Stimulated activated CD4-positive, alpha-beta T cell treated with anti-CD3 and anti-CD28 coated beads, Interleukin-12 subunit alpha, Interleukin-12 subunit beta, amount 100 ng/mL, for 24 hours (primary cell): ENCODE measurements around the gene HOXD13.

Experiments used
- DNase-seq, 2 experiments: peaks; one replicate each; pipeline ENCODE4 v3.0.0-alpha.2; 2020; ENCODE audit warnings: low read depth in 2 of 2

Gene HOXD13

DNA sequence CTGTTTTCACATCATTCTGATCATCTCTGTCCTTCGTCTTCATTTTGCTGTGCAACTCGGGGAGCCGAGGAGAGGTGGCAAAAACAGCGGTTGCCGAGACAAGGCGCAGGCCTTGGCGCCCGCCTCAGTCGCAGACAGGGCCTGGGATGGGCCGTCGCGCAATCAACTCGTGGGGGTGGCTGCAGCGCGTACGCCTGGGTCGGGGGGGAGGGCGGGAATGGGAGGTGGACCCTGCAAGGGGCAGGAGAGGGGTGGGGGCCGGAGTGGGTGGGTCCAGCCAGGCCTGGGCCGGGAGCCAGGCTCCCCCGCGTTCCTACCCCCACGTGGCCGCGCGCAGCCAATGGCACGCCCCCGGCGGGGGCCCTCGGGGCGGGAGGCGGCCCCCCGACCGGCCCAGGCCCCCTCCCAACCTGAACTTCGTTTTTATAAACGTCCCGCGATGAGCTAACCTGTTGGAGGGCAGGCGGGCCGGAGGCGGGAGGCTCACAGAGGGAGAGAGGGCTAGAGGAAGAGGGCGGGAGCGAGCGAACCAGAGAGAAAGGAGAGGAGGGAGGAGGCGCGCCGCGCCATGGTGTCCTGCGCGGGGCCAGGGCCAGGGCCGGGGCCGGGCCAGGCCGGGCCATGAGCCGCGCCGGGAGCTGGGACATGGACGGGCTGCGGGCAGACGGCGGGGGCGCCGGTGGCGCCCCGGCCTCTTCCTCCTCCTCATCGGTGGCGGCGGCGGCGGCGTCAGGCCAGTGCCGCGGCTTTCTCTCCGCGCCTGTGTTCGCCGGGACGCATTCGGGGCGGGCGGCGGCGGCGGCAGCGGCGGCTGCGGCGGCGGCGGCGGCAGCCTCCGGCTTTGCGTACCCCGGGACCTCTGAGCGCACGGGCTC, at the start of gene HOXD13:
HOXD13 (plus strand) TSS at position 452 of the 875 bp plus-strand sequence; CDS start at position 622, 170 bp downstream.
- no peak for DNase-seq

DNA sequence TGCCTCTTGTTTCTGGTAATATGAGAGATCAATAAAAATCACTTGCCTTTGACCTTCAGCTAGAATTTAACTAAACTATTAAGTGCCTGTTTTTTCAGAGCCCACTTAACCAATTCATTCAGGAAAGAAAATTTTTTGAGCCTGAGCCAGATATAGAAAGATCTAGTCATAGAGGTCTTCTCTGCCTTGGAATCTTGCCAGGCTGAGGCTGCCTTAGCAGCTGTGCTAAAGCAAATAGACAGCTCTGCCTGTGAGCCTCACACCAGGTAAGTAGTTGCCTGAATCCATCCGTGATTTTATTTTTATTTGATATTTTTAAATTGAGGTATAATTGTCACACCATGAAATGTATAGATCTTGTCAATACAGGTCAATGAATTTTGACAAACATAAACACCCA, 36.1 kb upstream of the HOXD13 start:
- DNase-seq, result no peak

DNA sequence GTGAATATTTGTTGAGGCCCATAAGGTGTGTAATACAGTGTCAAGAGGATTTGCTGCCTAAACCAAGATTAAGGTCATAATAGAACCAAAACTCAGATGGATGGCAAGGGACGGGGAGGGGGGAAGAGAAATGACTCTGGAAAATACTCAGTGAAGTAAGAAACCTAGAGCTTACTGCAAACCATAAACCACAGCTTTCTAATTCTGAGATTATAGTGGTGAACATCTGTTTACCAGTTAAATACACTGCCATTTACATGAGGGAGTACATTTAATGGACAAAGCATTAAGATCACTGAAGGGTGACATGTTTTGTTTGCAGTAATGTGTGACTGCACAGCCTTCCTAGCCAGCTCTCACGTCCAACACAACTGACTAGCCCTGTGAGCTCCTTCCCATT, 28.6 kb upstream of the HOXD13 start:
- no peak for DNase-seq

DNA sequence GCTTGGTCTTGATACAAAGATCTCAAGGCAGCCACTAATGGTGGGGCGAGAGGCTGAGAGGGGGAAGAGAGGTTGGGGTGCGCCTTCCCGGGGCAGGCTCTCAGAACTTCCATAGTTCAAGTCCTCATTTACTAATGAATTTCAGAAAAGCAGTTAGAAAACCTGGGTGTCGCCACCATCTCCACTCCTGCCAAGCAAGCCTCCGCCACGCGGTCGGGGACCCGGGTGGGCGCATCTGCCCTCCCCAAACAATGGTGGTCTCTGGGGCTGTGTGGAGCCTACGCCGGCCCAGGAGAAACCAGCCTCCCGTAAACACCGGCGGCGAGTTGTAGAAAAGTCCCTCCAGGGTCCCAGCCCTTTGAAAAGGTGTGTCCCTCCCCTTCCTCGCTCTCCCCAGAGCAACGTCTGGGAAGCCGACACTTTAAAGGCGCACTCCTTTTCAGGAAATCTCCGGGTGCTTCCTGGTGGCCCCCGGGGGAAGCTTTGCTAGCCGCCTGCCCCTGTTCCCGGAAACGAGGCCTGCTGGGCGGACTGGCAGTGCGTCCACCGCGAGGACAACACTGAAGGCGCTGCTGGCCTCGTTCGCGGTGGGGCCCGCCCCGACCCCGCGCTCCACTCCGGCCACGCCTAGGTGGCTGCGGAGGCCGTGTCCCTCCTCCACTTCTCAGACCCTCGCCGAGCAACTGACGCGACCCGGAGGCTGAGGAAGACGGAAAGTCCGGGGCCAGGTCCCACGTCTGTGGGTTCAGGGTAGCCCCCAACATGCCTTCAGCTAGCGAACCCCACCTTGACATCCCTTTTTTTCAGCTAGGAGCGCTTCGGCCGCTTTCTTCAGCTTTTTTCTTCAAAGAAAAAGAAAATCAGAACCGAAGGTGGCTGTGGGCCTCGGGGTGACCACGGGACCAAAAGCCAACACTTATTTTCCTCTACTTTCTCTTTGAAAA, 25.6 kb upstream of the HOXD13 start:
- DNase-seq, result no peak

DNA sequence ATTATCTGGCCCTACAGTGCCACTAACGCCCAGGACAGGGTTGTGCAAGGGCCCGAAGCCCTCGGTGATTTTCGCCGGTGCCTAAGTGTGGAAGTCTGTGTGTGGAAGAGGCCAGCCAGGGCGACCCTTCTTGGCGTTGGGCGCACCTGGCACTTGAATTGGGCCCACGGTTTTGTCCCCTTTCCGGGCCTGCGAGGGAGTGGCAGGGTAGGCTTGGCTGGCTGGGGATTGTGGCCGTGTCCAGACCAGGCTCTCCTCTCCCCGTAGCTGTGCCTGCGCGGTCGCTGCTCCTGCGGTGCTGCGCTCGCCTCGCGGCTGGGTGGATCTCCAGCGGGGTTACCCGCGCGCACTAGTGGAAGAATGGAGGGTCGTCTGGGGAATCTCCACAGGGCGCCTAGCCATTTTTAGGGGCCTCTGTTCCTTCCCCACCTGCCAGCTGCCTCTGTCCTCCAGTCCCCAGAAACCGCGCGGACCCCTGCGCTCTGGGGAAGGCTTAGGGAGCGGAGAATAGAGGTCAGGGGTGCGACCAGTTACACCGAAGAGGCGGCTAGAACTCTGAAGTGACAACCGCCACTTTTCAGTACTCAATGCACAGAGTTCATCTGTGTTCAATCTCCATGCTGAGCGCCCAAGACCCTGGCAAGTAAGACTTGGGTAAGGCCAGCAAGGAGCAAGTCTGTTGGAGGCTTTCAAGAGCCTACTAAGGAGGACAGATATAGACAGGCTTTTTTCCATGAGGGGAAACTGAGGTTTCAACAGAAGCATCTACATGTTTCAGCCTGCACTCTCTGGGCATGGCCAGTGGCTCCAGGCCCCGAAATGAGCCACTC, 24.7 kb upstream of the HOXD13 start:
- DNase-seq, result no peak

DNA sequence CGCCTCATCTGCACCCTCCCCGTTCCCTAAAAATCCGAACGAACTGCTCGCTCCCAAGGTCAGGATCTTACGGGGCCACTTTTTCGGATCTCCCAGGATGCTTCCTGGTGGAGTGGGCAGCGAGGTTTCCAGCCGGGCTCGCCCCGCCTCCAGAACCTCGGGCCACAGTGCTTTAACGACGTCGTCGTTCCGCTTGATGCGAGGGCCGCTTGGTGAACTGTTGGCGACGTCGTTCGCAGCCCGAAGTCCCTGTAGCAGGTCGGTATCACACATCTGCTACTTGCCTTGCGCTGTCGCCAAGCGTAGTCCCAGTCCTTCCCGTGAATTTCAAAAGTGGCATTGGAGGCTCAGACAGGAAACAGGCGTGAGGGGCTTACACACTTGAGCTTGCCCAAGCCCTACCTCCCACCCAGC, 24.1 kb upstream of the HOXD13 start:
- no peak for DNase-seq

DNA sequence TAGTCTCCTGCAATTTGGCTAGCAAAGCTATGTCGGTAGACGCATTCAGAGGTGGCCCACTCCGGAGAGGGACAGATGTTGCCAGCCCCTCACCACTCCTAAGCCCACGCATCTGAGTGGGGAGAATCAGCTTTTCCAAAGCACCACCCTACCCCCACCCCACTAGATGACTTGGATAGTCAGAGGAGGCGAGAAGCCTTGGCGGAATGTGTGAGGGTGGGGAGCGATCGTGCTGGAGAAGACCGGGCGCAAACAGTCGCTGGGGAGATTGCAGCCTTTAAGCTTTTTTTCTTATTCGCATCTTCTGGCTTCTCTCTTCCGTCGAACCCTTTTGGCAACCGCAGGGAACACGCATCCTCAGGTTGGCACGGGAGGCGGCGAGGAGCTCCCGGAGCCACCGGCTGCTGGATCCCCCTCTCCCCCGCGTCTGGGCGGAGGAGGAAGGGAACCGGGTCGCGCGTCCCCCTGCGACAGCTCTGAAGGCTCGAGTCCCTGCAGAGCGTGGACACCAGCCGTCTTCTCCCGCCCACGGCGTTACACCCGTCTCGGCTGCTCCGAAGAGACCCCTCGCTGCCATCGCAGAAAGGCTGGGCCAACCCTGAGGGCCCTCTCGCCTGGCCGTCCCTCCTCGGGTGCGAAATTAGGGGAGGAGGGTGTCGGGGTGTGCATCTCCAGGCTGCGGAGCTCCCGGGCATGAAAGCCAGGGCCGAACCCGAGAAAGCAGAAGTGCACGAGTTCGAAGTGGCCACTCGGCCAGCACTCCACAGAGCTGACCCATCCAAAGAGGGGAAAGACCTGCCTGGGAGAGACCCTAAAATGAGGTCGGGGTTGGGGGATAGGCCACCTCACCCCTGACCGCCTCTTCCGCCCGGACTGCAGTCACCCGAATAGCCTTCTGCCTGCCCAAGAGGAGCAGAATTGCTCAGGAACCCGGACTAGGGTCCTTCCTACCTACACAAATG, 20.9 kb upstream of the HOXD13 start:
- no peak for DNase-seq

DNA sequence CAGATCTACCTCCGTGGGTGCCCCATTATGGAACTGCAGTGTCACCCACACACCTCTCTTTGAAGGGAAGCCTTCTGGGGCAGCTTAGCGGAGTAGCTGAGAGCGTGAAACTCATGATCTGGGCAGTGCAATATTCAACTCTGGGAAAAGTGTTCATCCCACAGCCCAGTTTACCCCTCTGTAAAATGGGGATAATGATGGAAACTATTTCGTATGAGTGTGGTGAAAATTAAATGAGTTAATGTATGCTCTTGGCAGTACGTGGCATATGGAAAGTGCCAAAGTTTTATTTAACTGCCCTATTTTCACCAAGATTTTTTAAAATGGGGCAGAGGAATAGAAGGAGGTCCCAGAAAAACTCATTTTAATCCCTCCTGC, 20.2 kb upstream of the HOXD13 start:
- no peak for DNase-seq

DNA sequence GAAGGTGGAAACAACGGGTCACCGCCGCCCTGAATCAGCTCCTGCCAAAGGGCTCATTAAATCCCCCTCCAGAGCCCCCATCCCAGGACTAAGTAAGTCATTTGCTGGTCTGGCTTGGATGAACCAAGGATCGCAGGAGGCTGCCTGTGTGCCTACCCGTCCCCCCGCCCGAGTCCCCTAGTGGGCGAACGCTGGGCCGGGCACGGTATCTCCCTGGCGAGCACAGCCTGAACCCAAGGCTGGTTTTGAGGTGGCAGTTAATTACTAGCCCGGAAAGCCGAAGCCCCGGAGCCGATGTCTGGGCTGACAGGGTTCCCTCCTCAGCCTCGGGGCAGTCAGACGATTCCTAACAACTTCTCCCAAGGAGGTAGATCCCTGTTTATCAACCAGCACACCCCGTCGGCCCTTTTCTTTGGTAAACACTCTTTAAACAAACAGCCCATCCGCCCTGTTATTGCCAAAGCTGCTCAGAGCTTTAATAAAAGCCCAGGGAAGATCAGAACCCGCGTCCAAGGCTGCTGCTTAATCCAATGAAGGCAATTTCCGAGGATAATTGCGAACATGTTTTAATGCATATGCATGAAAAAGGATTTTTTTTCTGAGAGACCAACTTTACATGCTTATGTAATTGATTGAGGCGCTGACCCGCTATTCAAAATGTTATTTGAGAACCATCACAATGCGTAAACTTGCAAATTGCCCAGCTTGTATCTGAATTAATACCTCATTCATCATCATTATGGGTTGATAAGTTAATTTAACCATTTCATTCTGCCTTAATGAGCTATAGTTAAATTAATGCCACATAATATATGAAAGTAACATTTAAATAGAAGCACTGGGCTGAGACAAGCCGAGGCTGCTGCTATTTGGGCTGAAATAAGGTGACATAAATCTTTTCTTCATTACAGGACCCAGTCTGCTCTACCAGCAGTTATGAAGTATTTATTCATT, 19.3 kb upstream of the HOXD13 start:
- no peak for DNase-seq

DNA sequence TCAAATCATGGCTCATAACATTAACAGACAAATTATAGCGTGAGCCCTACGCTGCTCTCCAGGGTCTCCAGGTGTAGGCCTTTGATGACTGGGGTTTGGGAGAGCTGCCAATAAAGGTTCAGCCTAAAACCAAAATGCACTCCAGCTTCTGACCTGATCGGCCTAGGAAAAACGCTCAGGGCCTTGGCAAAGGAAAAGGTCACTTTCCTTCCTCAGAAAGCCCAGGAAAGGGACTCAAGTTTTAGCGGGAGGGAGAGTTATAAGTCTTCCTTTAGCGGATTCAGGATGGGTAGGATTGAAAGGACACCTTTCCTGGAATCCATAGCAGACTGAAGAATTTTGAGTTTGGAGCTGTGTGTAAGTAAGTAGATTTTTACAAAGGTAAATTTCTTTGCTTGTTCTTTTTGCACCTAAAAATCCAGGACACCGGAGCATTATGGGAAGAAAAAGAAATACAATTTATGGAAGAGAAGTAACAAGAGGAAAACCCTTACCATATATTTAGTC, 17.5 kb upstream of the HOXD13 start:
- DNase-seq, result no peak

DNA sequence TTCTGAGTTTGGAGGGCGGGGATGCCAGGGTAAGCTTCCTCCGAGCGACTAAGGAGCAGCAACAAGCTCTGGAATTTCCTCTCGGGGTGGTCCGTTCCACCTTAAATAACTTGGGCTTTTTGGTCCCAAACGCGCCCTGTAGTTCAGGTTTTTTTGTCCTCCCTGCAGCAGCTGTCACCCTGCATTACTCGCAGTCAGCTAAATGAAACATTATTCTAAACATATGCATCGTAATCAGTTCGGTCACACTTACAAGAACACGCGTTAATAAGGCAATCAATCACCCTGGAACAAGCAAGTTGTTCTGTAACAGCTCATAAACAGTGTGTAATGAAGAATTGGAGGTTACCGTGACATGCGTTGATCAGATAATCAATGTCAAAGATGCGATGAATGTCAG, 17.0 kb upstream of the HOXD13 start:
- no peak for DNase-seq

DNA sequence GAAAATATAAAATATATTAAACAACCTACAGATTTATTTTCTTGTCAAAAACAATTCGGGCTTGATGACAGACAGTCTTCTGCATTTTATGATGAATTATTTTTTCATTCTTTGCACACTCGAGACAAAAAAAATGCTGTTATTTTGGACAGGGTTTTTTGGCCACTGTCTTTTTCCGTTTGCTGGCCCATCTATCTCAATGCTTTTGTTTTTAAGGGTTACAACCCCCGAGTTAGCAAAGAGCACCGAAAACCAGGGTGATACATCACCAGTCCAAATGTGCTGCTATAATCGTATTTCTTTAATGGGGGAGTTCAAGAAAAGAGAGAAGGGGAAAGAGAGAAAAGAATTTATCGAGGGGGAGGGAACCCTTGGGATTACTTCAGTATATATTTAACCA, 16.5 kb upstream of the HOXD13 start:
- no peak for DNase-seq

DNA sequence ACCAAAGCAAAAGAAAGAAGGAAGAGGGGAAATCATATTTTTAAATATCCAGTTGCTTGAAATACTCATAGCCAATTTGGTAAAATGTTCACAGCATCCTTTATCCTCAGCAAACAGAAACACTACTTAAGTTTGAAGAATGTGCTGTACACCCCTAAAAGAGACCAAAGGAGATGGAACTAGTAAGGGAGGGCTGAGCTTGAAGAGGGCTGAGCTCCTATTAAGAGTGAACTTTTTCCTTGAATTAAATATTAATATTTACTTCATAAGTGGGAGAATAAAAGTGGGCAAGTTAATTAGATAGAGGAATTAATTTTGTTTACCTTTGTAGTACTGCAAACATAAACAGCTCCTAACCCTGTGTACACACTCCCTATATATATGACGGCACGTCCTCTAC, 15.7 kb upstream of the HOXD13 start:
- DNase-seq, result no peak

DNA sequence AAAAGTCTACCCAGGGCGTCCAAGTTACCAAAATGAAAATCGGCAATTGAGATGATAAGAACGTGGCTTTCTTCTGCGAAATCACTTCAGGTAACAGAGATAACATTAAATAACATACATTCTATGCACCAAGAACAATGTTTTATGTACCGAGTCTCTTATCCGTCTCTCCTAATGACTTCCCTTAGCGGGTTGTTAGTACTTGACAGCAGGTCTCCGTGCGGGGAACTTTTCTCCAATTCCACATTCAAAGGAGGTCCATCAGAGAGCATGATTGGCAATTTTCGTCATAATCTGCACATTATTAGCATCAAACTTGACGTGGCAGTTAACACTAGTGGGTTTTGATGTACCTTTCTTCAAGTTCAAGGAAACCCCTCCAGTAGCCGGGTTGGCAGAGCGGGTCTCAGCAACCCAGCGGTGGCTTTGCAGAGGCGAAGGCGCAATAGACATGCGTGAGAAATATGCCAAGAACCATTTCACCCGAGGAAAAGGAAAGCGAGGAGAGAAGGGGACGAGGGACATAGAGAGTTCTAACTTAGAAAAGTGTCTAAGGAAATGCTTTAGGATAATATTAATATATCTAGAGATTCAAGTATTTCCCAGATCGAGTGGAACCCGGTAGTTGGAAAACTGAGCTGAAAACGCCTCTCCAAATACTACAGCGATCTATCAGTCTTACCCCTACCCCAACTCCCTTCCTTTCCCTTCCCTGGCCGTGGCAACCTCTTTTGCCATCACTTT, 13.8 kb upstream of the HOXD13 start:
- no peak for DNase-seq

DNA sequence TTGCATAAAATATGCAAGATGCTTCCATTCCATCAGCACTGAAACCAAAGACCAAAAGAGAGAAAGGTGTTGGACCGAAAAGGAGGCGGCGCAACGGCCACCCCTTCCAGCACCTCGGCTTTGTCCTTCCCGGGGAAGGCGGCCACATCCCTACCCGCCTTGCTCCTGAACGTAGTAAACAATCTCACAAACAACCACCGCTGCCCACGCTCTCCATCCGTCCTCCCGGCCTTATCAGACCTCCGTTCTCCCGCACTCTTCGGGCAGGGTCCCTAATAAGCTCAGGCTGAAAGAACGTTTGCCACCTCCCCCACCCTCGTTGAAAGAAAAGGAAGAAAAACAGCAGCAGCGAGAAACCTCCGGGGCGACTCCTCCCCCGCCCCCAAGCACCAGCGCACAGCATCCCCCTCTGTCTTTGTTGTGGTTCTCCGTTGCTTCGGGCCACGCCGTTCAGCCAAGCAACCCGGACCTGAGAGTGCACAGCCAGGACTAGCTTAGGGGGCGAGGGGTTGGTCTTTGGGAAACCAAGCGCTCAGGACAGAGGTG, 13.2 kb upstream of the HOXD13 start:
- DNase-seq, result no peak

DNA sequence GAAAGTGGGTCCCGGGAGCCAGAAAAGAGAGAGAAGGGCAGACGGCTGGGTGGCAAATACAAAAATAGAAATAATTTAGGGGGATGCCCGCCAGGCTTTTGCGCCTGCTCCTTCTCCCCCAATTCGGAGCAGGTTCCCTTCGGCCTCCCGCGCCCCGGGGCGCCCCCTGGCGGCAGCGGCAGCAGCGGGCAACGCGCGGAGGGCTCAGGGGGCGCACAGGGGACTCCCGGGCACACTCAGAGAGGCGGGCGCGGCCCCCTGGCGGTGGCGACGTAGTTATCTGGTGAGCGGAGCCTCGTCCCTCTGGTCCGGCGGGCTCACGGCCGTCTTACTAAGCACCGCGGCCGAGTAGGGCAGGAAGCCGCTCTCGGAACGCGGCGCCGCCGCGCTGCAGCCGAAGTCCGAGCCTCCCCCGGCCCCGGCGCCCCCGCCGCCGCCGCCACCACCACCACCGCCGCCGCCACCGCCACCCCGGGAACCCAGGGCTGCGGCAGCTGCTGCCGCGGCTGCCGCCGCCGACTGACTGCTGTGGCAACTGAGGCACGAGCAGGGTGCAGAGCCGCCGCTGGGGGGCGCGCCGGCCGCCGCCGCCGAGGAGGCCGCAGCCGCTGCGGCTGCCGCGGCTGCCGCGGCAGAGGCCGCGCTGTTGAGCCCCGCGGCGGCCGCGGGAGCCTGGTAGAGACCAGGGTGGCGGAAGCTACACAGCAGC, 12.5 kb upstream of the HOXD13 start:
- DNase-seq, result no peak

DNA sequence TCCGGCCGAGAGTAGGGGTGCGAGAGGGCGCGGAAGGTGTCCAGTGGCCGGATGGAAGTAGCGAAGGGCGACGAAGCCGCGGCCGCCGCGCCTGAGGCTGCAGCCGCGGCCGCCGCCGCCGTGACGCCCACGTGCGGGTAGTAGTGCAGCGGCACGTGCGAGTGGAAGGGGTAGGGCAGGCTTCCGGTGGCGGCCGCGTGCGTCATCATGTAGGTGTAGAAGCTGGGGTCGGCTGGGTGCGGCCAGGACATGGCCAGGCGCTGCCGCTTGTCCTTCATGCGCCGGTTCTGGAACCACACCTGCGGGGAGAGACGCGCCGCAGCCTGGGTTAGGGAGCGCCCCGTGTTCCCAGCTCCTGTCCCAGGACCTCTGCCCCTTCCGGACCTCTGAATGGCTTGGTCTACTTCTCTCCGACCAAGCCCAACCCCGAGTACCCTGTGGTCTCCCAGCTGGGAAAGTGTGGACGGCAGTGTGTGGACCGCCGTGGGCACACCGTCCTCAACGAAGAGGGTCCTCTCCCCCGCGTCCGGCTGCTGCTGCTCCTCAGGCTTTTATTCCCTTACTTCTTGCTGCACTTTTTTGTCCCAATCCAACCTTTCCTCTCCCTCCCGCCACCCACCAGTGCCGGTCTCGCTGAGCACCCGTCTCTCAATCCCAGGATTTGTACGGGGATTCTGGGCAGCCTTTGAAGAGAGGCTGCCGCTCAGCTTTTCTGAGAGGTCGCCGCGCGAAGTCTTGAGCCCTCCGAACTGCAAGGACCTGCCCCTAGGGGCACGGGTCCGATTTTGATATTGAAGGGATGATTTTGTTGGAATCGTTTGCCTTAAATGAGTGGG, 11.8 kb upstream of the HOXD13 start:
- no peak for DNase-seq
